Measurements from ENCODE around the gene ATP2B2. TPM values are rescaled to one million over a fixed set of nuclear protein-coding genes. Genes with fewer than 3 reads are reported as not detected.

The ATP2B2 gene
- total and polyA plus RNA-seq, 2 donors (not counting 1 experiment from before 2014, with no cell fraction given): not detected

DNA sequence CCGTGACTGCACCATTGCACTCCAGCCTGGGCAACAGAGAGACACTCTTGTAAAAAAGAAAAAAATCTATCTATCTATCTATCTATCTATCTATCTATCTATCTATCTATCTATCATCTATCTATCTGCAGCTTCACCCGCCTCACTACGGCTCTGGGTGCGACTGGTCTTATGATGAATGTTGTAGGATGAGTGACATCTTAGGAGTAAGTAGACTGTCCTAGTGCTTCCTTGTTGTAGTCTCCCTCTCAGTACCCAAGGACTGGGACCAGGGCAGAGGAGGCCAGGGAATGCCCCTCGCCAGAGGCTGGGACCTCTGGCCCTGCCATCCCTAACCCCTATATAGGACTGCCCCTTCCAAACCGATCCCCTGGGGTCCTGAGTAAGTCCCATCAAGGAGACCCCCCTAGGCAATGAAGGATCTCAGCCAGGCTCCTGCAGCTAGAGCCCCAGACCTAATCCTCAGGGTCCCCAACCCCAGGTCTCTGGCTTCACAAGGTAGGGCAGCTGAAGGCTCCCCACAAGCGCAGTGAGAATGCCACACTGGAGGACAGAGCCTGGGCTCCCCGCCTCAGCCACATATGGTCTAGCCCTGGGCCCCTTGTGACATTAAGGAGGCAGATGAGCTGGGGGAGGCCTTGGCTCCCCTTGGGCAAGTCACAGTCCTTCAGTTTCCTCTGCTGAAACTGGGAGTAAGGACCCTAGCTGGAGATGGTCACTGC lies 183.6 kb downstream of the ATP2B2 start:
- Histone ChIP-seq H3K9me3 (ENCODE audit: control extremely low read depth in 1 of 3, control insufficient read depth in 2 of 3, insufficient read depth in 1 of 3, low read length in 2 of 3) (no peaks in the 10 kb centered on the region), H3K27ac (ENCODE audit: low read length in 2 of 2) (no peak overlapping the region), H3K36me3 (replicated peaks in 1 of 2; ENCODE audit: control extremely low read depth in 1 of 2, control insufficient read depth in 1 of 2, extremely low read depth in 1 of 2, insufficient read depth in 2 of 2, low read length in 1 of 2) (peaks cover 0 to 16% of the 10 kb centered on the region in 2 experiments), H3K9ac (ENCODE audit: low read length) (peak overlapping the region; percentile 91), H3K4me2 (replicated peaks; ENCODE audit: low read depth, low read length, poor library complexity, severe bottlenecking) (peak overlapping the region; percentile 79), H3K4me1 (ENCODE audit: control insufficient read depth in 2 of 2, insufficient read depth in 2 of 2, low read length in 2 of 2) (peaks cover 11 to 21% of the 10 kb centered on the region in 2 donors), H2AFZ (ENCODE audit: insufficient read depth, low read depth, low read length, poor library complexity, severe bottlenecking) (peak overlapping the region; percentile 81), H3K27me3 (replicated peaks in 1 of 4; ENCODE audit: control extremely low read depth in 1 of 4, control insufficient read depth in 3 of 4, insufficient read depth in 4 of 4, low read length in 3 of 4) (no peaks in the 10 kb centered on the region), H3K4me3 (ENCODE audit: control extremely low read depth in 1 of 5, extremely low read depth in 1 of 5, insufficient read depth in 1 of 5, low read depth in 2 of 5, low read length in 4 of 5) (no peak overlapping the region), H4K20me1 (ENCODE audit: control insufficient read depth, insufficient read depth, low read length, poor library complexity, severe bottlenecking) (peaks cover 5% of the 10 kb centered on the region), H3K79me2 (ENCODE audit: control insufficient read depth, insufficient read depth, low read length) (peaks cover 26% of the 10 kb centered on the region)
- DNase-seq: no peak
- ChIA-PET CTCF (interaction anchor here (0.6 to 3.0 kb wide), 13 partner anchors 9 to 705 kb away, joined by 3 to 15 read pairs (median 3); partner anchors contain the start of genes CRELD1, FANCD2 and GHRL), POLR2A (interaction anchor here (0.7 to 1.5 kb wide), 4 partner anchors 29 to 529 kb away, joined by 3 to 5 read pairs (median 4); partner anchors contain the start of genes ARPC4, GHRL, TADA3 and VHL)
- Mint-ChIP-seq H3K27me3 (peaks cover 7% of the 10 kb centered on the region), H3K9me3 (ENCODE audit: insufficient read depth) (no peaks in the 10 kb centered on the region), H3K4me1 (peaks cover 26% of the 10 kb centered on the region), H3K4me3 (peak overlapping the region; percentile 81), H3K27ac (peak overlapping the region; percentile 70)
- intact Hi-C loops (cut with micrococcal nuclease): loop anchor here (1.0 to 5.0 kb wide), 10 partner anchors 28 to 529 kb away; partner anchors contain the start of genes CRELD1, JAGN1, RPUSD3 and TADA3
- 88% methylated on average over 4 of the region's 8 CpGs for WGBS (ENCODE audit: insufficient coverage)
- ATAC-seq (ENCODE audit: low read depth): no peak
- TF ChIP-seq EZH2 (IDR thresholded peaks at IDR 0.05; ENCODE audit: borderline replicate concordance, insufficient read depth, low read depth, low read length, poor library complexity, severe bottlenecking): no peak
- no peak for TF ChIP-seq CTCF (IDR thresholded peaks at IDR 0.05)

DNA sequence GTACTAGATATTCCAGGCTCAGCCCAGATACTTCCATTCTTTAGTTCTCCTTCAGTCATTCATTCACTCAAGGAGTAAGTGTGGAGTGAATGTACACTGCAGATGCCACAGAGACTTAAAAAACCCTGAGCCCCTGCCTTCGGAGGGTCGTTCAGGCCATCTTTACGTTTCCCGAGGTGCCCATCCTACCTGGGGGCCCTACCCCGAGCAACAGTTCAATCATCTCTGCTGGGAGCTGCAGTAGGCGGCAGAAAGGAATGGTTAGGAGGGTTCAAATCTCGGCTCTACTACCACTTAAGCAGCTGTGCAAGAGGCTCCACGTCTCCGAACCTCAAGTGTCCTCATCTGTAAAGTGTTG lies 185.1 kb downstream of the ATP2B2 start:
- Histone ChIP-seq H3K27ac (ENCODE audit: low read length in 2 of 2) (peak overlapping the region; percentile 69 to 86), H3K4me2 (replicated peaks; ENCODE audit: low read depth, low read length, poor library complexity, severe bottlenecking) (peak overlapping the region; percentile 79), H2AFZ (ENCODE audit: insufficient read depth, low read depth, low read length, poor library complexity, severe bottlenecking) (peak overlapping the region; percentile 81), H3K9me3 (ENCODE audit: control extremely low read depth in 1 of 3, control insufficient read depth in 2 of 3, insufficient read depth in 1 of 3, low read length in 2 of 3) (no peaks in the 10 kb centered on the region), H4K20me1 (ENCODE audit: control insufficient read depth, insufficient read depth, low read length, poor library complexity, severe bottlenecking) (peaks cover 8% of the 10 kb centered on the region), H3K27me3 (replicated peaks in 1 of 4; ENCODE audit: control extremely low read depth in 1 of 4, control insufficient read depth in 3 of 4, insufficient read depth in 4 of 4, low read length in 3 of 4) (no peaks in the 10 kb centered on the region), H3K9ac (ENCODE audit: low read length) (peak overlapping the region; percentile 91), H3K4me3 (ENCODE audit: control extremely low read depth in 1 of 5, extremely low read depth in 1 of 5, insufficient read depth in 1 of 5, low read depth in 2 of 5, low read length in 4 of 5) (peak overlapping the region; percentile 76 to 99 (median 82)), H3K4me1 (ENCODE audit: control insufficient read depth in 2 of 2, insufficient read depth in 2 of 2, low read length in 2 of 2) (peaks cover 11 to 21% of the 10 kb centered on the region in 2 donors), H3K36me3 (replicated peaks in 1 of 2; ENCODE audit: control extremely low read depth in 1 of 2, control insufficient read depth in 1 of 2, extremely low read depth in 1 of 2, insufficient read depth in 2 of 2, low read length in 1 of 2) (peaks cover 0 to 27% of the 10 kb centered on the region in 2 experiments), H3K79me2 (ENCODE audit: control insufficient read depth, insufficient read depth, low read length) (peaks cover 27% of the 10 kb centered on the region)
- POLR2A ChIA-PET: interaction anchor here (0.6 to 1.5 kb wide), 4 partner anchors 72 to 430 kb away, joined by 3 to 6 read pairs (median 4); partner anchors contain the start of genes TATDN2 and VHL
- intact Hi-C loops (cut with micrococcal nuclease): loop anchor here (2.0 to 5.0 kb wide), 5 partner anchors 71 to 478 kb away; partner anchors contain the start of genes CRELD1, JAGN1 and RPUSD3
- peak overlapping the region; percentile 85 for H3K27ac Mint-ChIP-seq
- peak overlapping the region; percentile 93 for H3K4me3 Mint-ChIP-seq
- no peaks in the 10 kb centered on the region for H3K9me3 Mint-ChIP-seq (ENCODE audit: insufficient read depth)
- no peaks in the 10 kb centered on the region for H3K27me3 Mint-ChIP-seq
- H3K4me1 Mint-ChIP-seq: peaks cover 26% of the 10 kb centered on the region
- no peak for TF ChIP-seq EZH2 (IDR thresholded peaks at IDR 0.05; ENCODE audit: borderline replicate concordance, insufficient read depth, low read depth, low read length, poor library complexity, severe bottlenecking)
- TF ChIP-seq CTCF (IDR thresholded peaks at IDR 0.05): no peak
- DNase-seq: no peak
- CTCF ChIA-PET: interaction anchor here (0.6 to 3.0 kb wide), 9 partner anchors 15 to 951 kb away, joined by 3 to 15 read pairs (median 4); partner anchors contain the start of genes CRELD1, FANCD2 and GHRL
- 2% methylated on average over 9 of the region's 9 CpGs for WGBS (ENCODE audit: insufficient coverage)
- ATAC-seq (ENCODE audit: low read depth): no peak

All from B cell (primary cell).